Activated CD4-positive, alpha-beta T cell treated with anti-CD3 and anti-CD28 coated beads, Interleukin-2, amount 50 U/mL, for 48 hours (primary cell): ENCODE data around the gene ARHGEF28.
A peak's percentile ranks its signal among the peaks of the same experiment; 100 is the strongest.

Experiments
- DNase-seq, 2 experiments: peaks; one replicate each; pipeline ENCODE4 v3.0.0-alpha.2; 2020

ARHGEF28 gene

DNA sequence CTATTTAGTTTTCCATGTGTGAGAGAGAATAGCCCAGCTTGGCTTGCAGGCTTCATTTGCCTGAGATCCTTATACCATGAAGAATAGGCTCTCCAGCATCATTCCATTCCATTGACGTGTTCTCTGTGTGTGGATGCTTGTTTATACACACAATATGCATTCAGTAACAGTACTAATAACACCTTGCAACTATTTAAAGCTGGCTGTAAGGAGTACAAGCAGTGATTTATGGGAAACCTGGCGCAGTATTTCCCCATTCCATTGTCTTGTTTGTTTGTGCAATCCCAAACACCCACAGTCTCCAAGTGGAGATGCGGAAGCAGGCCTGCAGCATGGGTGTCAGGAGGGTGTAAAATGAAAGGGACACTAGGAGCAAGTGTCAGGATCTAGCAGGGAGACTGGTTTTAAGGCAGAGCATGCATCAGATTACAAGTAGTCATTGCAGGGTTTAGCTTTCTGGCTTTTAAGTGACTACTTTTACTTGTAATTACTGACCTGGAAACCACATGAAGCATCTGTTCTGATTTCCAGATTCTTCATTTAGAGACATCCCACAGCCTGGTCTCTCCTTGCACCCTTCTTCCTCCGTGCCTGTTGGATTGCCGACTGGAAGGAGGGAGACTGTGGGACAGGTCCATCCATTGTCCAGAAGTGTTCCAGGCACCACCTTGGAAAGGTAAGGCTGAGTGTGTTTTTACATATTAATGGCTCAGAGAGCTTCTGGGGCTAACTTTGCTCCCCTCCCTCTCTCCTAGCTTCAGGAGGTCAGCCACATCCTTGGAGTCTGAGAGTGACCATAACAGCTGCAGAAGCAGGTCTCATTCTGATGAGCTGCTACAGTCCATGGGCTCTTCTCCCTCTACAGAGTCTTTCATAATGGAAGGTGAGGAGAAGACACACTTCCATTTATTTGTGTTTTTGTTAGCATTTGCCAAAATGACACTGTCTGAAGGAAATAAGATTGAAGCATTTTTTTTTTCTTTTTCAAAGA, 241.6 kb downstream of the ARHGEF28 start:
- DNase-seq = no peak

DNA sequence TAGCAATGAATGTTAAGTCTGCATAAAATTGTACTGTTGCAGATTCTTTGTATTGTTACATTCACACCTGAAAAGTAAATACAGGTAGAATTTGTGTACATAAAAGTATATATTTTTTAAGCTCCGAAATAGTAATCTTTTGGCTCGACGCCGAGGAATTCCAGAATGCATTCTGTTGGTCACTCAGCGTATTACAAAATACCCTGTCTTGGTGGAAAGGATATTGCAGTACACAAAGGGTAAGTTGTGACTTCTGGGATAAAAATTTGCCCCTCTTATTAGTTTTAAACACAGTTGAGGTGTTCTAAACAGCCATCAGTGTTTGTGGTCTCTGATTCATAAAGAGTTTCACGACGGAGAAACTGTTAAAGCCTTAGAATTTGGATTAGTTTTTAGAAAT, 257.6 kb downstream of the ARHGEF28 start:
- no peak for DNase-seq

DNA sequence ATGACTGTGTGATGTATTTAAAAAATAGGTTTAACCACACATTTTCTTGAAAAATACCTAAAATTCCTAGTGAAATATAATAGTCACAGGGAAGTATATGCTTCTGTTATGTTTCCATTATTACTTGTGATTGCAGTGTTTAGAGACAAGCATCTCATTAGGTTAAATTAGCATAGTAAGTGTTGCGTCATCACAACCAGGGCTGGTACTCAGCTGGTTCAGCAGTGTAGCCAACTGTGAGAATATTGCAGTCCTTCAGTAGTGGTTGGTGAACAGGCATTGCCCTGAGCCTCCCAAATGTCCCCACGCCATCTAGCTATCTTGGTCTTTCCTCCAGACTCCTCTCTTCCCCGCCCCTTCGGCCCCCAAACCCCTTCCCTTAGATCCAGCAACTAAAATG, 261.7 kb downstream of the ARHGEF28 start:
- no peak for DNase-seq

DNA sequence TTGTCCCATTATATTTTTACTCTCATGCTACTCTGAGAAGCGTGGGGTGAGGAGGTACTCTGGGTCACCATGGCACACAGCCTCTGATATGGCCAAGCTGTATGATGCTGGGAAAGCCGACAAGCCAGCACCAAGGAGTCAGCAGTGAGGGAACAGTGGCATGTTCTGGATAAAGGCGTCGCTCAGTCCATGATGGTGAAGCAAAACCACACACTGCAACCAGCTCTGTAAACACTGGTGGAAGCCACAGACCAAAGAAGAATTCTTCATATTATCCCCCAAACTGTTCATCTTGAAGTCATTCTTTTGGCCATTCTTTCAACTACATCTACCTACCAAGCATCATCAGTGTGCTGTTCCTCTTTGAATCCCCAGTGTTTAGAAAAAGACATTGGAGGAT, 264.6 kb downstream of the ARHGEF28 start:
- DNase-seq = no peak

DNA sequence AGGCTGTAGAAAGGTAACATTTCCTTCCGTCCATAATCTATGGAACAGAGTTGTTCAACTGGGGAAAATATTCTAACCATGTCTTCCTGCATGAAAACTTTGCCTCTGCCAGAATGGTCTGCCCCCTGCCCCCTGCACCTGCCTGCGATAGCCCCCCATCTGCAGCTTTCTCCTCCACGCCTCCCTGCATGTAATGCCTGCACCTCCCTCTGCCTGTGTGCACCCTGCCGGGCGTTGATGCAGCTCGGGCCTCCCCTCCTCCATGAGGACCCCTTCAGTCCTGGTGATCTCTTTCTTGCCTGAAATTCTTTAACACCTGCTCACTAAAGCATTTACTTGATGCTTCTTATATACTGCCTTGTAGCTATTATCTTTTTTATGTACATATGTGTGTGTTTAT, 266.2 kb downstream of the ARHGEF28 start:
- DNase-seq = no peak

DNA sequence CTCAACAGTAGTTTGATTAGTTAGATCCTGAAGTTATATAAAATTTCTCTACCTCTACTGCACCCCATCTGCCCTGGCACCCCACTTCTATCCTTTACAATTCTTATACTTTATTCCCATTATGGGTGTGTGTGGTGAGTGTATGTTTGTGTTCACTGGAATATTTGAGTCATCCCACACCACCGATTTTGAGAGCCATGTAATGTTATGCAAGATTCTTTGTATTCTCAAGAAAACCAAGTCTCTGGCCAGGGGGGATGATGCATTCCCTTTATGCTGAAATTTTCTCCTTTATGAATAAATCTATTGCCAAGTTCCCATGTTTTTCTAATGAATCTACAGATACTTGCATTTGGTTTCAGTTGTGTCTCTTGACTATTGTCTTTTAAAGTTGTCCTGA, 266.8 kb downstream of the ARHGEF28 start:
- DNase-seq = no peak

DNA sequence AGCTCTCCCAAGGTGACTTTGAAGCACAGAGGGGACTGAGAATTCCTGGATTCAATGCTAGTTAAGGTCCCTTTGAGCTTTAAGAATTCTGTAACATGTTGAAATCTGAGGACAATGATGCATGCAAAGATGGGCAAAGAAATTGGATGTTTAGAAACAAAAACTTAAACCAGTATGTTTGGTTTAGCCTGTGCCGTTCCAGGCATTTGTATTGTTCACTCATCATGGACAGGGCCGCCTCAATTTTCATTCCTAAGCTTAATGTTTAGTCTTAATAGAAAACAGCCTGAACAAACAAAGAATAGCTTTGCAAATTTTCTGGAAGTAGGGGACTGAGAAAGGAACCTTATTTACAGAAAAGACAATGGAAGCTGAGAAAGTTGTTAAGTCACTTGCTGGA, 267.8 kb downstream of the ARHGEF28 start:
- DNase-seq = no peak

DNA sequence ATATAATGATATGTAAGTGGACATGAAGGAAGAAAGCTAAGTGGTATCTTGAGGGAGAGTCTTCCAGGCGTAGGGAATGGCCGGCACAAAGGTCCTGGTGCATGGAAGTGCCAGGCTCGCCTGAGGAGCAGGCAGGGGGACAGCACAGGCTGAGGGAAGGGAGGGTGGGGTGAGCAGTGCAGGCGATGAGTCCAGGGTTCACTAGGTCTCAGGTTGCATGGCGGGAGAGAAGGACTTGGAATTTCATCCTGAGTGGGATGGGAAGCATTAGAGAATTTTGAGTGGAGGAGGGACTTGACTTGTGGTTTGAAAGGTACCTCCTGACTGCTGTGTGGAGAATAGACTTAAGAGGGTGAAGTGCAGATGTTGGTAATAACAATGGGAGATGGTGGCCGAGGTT, 268.9 kb downstream of the ARHGEF28 start:
- no peak for DNase-seq

DNA sequence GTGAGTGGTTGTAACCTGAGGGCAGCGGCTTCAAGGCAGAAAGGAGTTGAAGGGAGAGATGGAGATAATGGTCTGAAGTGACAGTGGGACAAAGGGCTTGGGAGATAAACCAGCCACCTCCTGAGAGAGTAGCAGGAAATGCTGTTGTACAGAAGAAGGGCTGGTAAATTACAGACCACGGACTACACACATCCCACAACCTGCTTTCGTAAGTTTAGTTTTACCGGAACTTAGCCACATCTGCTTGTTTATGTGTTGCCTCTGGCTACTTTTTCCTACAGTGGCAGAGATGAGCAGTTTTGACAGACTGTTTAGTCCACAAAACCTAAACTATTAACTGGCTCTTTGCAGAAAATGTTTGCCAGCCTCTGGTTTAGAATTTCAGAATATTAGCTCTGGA, 269.5 kb downstream of the ARHGEF28 start:
- DNase-seq = no peak

DNA sequence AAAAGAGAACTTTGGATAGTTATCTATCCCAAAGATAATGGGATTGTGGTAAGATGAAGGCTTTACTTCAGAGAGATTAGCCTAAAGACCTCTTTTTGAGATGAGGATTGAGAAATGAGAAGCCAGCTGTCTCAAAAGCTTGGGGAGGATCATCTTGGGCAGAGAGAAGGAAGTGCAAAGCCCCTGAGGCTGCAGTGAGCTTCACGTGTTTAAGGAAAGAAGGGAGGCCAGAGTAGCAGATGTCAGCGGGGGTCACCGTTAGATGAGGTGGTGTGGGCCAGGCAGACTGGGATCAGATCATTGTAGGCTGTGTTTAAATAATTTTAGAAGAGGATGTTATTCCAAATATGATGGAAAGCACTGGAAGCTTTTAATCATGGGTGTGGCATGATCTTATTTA, 270.1 kb downstream of the ARHGEF28 start:
- no peak for DNase-seq

DNA sequence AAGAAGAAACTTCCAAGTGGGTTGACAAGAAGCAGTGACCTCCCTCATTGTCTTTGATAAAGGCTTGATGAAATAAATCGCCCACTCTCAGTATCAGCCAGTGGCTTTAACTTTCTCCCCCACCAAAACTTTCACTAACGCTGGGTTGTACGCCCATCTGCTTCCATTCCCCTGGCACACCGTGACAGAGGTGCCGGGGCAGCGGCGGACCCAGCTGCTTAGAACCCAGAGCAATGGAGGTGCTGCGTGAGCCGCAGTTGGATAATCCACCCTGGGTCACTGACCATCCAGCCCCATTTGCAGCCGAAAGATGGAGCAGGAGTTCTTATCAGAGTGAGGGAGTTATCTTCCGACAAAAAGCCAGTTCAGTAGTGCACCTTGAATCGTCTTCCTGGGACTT, 270.7 kb downstream of the ARHGEF28 start:
- no peak for DNase-seq

DNA sequence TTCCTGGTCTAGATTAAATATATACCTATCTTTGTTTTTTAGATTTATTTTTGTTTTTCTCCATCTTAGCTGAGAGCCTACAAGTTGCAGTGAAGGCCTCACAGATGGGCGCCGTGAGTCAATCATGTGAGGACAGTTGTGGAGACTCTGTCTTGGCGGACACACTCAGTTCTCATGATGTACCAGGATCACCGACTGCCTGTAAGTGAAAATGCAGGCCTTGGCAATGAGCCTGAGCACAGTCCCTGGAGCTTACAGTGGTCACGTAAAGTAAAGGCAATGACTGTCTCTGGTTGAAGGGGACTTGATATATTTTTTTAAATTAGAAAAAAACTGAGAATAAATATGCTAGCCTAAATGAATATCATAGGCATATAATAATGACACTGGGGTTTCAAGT, 271.9 kb downstream of the ARHGEF28 start:
- no peak for DNase-seq

DNA sequence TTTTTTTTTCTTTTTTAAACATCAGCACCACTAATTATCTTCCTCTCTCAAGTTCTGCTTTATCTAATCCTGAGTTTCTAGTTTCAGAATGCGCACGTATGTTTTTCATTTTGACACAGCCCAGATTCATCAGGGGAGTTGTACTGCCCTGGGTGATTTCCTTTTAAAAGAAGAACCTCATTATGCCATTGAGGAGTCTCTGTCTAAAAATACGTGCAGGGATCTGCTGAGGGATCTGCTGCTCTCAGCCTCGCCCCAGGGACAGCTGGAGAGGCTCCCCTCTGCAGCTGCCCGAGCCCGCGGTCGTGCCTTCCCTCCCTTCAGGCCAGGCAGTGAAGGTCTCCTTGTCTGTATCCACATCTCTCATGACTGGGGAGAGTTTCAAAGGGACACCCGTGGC, 273.1 kb downstream of the ARHGEF28 start:
- peak in 1 of 2 experiments; percentile 11 for DNase-seq

DNA sequence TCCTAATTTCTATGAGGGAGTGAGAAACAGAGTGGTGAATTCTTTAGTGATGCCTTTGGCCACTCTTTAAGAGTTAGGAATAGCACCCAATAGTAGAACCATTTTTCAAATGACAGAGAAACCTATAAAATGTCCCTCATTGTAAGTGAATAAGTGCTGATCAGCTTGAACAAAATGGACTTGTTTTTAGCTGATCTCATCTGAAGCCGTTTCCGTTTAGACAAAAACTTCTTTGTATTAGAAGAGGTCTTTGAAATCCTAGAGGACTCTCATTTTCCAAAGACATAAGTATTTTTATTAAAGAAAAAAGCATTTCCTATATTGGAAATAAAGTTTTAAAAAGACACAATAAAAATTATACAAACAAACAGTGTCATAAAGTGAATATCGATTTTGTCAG, 273.9 kb downstream of the ARHGEF28 start:
- DNase-seq = no peak

DNA sequence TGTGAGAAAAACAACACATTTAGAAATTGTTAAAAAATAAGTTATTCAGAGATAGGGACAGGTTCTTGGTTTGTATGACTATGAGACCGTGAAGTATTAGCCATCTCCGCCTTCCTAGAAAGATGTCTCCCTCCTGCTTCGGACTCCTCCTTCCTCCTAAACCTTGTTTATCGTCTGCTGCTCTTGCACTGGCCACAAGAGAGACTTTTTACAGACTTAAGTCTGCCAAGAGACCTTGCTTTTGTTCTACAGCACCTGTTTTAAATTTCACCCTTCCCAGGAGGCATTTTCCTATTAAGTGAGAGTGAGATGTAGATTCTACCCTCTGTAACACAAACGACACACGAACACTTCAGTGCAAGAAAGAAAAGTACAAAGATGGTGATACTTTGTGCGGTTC, 274.6 kb downstream of the ARHGEF28 start:
- DNase-seq = no peak

DNA sequence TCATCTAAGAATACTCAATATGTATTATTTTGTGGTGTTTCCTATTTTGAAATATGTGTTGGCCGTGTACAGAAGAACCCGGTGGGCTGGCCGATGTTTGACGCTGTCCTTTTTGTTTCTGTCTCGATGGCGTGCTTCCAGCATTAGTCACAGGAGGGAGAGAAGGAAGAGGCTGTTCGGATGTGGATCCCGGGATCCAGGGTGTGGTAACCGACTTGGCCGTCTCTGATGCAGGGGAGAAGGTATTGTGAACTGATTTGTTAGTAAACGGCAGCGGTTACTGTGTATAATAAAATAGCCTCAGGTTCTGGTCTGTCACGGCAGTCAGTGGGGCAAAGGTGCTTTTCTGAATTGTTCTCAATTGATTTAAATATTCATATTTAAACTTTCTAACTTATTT, 275.0 kb downstream of the ARHGEF28 start:
- DNase-seq = no peak

DNA sequence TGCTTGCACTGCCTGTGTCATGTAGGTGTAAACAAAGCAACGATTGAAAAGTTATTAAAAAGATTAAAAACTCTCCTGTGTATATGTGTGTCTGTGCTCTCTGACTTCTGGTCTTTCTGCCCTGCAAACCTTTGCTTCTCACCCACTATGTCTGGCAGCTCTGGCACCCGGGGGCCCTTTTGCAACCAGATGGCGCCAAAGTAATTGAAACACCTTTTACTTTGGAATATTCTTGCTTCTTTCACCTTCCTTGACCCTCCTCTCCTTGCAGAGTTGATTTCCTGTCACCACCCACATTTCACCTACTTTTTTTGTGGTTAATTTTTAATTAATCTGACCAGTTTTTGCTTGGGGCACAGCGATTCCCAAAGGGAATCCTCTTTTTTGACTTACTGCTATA, 275.5 kb downstream of the ARHGEF28 start:
- no peak for DNase-seq

DNA sequence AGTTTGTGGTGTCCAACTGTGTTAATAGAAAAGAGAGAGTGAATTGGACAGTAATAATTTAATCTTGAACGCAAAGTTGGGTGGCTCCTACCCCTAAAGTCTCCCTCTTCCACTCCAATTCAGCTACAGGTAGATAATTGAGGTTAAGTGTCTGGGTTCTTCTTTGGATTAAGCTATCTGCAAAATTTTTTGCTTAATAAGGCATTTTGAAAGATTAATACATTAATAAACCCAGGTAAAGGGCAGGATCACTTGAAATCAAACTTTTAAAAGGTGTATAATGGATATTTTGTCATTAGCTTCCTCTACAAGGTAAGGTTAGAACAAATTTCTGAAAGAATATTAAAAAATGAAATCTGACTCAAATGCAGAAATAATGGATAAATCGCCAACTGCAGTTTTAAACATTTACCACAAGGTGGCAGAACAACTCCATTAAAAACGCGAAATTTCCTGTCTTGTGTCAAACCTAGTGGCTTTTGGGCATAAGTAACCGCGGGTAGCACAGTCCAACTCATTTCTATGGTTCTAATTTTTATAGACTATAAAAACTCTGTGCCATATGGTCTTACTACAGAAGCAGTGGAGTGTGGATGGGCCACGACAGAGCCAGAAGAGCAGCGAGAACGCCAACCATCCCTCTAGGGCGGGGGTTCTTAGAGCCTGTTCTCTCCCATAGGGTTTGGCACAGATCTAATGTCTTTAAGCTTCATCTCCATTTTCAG, 276.5 kb downstream of the ARHGEF28 start:
- DNase-seq = no peak

DNA sequence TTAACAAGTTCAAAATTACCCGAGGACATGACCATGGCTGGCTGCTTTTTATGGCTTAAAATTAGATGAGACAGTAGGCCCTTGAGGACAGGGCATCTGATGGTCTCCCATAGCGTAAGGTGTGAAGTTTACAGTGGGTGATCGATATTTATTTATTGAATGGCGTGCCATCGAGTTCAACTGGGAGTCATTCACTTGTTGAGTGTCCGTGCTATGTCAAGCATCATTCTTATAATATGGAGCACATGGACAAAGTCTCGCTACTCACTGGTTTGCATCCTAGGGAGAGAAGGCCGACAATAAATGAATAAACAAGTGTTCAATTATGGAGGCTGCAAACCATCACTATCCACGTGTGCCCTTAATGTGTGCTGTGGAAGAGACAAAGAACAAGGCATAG, 277.2 kb downstream of the ARHGEF28 start:
- DNase-seq = no peak

DNA sequence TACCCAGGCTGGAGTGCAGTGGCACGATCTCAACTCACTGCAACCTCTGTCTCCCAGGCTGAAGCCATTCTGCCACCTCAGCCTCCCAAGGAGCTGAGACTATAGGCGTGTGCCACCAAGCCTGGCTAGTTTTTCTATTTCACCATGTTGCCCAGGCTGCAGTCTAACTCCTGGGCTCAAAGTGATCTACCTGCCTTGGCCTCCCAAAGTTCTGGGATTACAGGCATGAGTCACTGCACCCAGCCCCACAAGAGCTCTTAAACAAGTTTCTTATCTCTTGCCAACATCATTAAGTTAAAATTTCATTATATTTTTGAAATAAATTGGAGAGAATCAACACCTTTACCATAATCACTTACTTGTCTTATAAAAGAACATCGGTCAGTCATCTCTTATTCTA, 280.3 kb downstream of the ARHGEF28 start:
- no peak for DNase-seq

DNA sequence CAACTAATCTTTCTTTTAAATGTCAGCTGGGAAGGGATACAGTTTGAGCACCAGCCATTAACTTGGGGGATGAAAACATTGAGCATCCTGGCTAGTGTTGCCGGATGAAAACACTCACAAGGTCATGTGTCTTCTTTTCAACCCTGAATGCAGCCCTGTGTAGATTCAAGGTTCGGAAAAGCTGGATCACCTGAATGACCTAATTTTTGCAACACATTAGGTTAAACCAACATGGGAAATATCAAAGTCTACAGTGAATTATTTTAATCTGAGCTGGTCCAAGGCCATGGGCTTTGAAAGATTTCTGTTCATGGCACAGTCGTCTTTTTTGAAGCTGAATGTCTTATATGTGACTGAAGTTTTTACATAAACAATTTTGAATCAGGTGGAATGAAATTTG, 281.2 kb downstream of the ARHGEF28 start:
- DNase-seq = no peak

DNA sequence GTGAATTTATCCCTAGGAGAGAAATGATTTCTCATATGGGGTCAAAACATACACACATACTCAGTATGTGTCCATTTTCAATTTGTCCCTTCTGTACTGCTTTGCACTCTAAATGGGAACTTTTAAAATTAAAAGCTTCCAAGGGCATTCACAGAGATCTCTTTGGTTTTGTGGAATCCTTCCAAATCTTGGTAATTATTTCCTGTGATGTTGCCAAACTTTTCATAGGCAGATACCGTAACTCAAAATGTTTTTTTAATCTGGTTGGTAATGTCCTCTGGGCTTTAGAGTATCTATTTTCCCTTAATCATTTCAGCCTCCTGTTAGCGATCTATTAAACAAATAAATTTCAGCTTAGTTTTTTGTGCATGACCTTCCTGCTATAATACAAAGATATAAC, 282.4 kb downstream of the ARHGEF28 start:
- DNase-seq = no peak

DNA sequence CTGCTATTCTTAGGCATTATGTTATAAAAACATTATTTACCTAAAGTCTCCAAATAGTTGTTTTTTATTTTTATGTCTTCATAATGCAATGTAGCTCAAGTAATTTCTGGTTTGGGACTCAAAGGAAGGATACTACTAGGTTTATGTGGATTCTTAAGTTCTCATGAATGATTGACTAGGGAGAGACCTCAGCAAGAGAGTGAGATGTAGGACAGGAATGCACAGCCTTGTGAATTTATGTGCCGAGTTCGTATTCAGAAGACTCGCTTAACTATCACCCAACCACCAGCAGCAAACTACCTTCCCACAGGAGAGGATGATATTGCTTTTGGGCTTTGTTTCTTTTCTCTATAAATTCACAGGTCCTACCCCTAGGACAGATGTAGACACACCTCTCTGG, 282.9 kb downstream of the ARHGEF28 start:
- DNase-seq = no peak

DNA sequence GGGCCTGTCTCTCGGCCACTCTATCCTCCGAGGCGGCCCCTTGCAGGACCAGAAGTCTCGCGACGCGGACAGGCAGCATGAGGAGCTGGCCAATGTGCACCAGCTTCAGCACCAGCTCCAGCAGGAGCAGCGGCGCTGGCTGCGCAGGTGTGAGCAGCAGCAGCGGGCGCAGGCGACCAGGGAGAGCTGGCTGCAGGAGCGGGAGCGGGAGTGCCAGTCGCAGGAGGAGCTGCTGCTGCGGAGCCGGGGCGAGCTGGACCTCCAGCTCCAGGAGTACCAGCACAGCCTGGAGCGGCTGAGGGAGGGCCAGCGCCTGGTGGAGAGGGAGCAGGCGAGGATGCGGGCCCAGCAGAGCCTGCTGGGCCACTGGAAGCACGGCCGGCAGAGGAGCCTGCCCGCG, 283.5 kb downstream of the ARHGEF28 start:
- no peak for DNase-seq
